ENCODE results near the gene AANAT. TPM values are rescaled to one million over a fixed set of nuclear protein-coding genes. Genes with fewer than 3 reads are reported as not detected.
A peak's percentile ranks its signal among the peaks of the same experiment; 100 is the strongest.

The AANAT gene
- total RNA-seq, 1 donor from 2014 or later = 0.55 TPM

GRCh38 chr17:76474238-76474637 is 6.8 kb downstream of the AANAT start:
- intact Hi-C loops (cut with micrococcal nuclease) = no loop called here
- no peak for TF ChIP-seq CTCF (IDR thresholded peaks at IDR 0.05)
- POLR2A ChIA-PET = interaction anchor here (1.0 to 24.4 kb wide), 3 partner anchors 11 to 24 kb away, joined by 3 to 769 read pairs (median 4); partner anchors contain the start of gene RHBDF2
- Mint-ChIP-seq H3K4me1 (peaks cover 22% of the 10 kb centered on the region), H3K27me3 (no peaks in the 10 kb centered on the region), H3K4me3 (no peak overlapping the region), H3K9me3 (no peaks in the 10 kb centered on the region), H3K27ac (no peak overlapping the region), H3K36me3 (ENCODE audit: low read depth) (peaks cover 84% of the 10 kb centered on the region)
- ATAC-seq (ENCODE audit: low read depth) = no peak
- no peak for DNase-seq
- CTCF ChIA-PET = interaction anchor here (0.8 to 1.5 kb wide), 3 partner anchors 15 to 66 kb away, joined by 3 to 4 read pairs (median 3); no protein-coding TSS in a partner anchor

GRCh38 chr17:76474894-76475293 is 7.5 kb downstream of the AANAT start:
- intact Hi-C loops (cut with micrococcal nuclease) = no loop called here
- no peaks in the 10 kb centered on the region for H3K27me3 Mint-ChIP-seq
- no peak for TF ChIP-seq CTCF (IDR thresholded peaks at IDR 0.05)
- H3K9me3 Mint-ChIP-seq = no peaks in the 10 kb centered on the region
- peaks cover 86% of the 10 kb centered on the region for H3K36me3 Mint-ChIP-seq (ENCODE audit: low read depth)
- no peak overlapping the region for H3K27ac Mint-ChIP-seq
- H3K4me1 Mint-ChIP-seq = peaks cover 28% of the 10 kb centered on the region
- DNase-seq (no peak), ATAC-seq (ENCODE audit: low read depth) (no peak)
- ChIA-PET CTCF (interaction anchor here (0.8 to 2.6 kb wide), 6 partner anchors 8 to 67 kb away, joined by 3 to 14 read pairs (median 4); partner anchors contain the start of gene AANAT), POLR2A (interaction anchor here (0.8 to 24.4 kb wide), 4 partner anchors 9 to 23 kb away, joined by 3 to 769 read pairs (median 4); partner anchors contain the start of gene RHBDF2)
- no peak overlapping the region for H3K4me3 Mint-ChIP-seq

GRCh38 chr17:76475302-76475701 is 7.9 kb downstream of the AANAT start:
- peaks cover 31% of the 10 kb centered on the region for H3K4me1 Mint-ChIP-seq
- TF ChIP-seq CTCF (IDR thresholded peaks at IDR 0.05) = no peak
- ChIA-PET CTCF (interaction anchor here (0.8 to 2.6 kb wide), 6 partner anchors 8 to 67 kb away, joined by 3 to 14 read pairs (median 4); partner anchors contain the start of gene AANAT), POLR2A (interaction anchor here (0.6 to 24.4 kb wide), 4 partner anchors 9 to 497 kb away, joined by 3 to 769 read pairs (median 4); partner anchors contain the start of gene RHBDF2)
- no peak for ATAC-seq (ENCODE audit: low read depth)
- H3K9me3 Mint-ChIP-seq = no peaks in the 10 kb centered on the region
- H3K36me3 Mint-ChIP-seq (ENCODE audit: low read depth) = peaks cover 84% of the 10 kb centered on the region
- no peak overlapping the region for H3K4me3 Mint-ChIP-seq
- H3K27me3 Mint-ChIP-seq = no peaks in the 10 kb centered on the region
- H3K27ac Mint-ChIP-seq = peak overlapping the region; percentile 56
- DNase-seq = no peak
- intact Hi-C loops (cut with micrococcal nuclease) = no loop called here

GRCh38 chr17:76476736-76477135 is 9.3 kb downstream of the AANAT start:
- no peaks in the 10 kb centered on the region for H3K9me3 Mint-ChIP-seq
- H3K4me3 Mint-ChIP-seq = no peak overlapping the region
- peaks cover 76% of the 10 kb centered on the region for H3K36me3 Mint-ChIP-seq (ENCODE audit: low read depth)
- peaks cover 43% of the 10 kb centered on the region for H3K4me1 Mint-ChIP-seq
- POLR2A ChIA-PET = interaction anchor here (0.8 to 24.4 kb wide), 4 partner anchors 10 to 205 kb away, joined by 4 to 769 read pairs (median 7); partner anchors contain the start of genes AANAT and RHBDF2
- intact Hi-C loops (cut with micrococcal nuclease) = no loop called here
- TF ChIP-seq CTCF (IDR thresholded peaks at IDR 0.05) = no peak
- no peaks in the 10 kb centered on the region for H3K27me3 Mint-ChIP-seq
- CTCF ChIA-PET = interaction anchor here (1.5 to 2.6 kb wide), 3 partner anchors 10 to 23 kb away, joined by 4 to 14 read pairs (median 5); partner anchors contain the start of gene AANAT
- ATAC-seq (ENCODE audit: low read depth) (no peak), DNase-seq (no peak)
- peak overlapping the region; percentile 18 for H3K27ac Mint-ChIP-seq

GRCh38 chr17:76477576-76477975 is 10.2 kb downstream of the AANAT start:
- no peak overlapping the region for H3K27ac Mint-ChIP-seq
- intact Hi-C loops (cut with micrococcal nuclease) = no loop called here
- peaks cover 71% of the 10 kb centered on the region for H3K36me3 Mint-ChIP-seq (ENCODE audit: low read depth)
- H3K27me3 Mint-ChIP-seq = no peaks in the 10 kb centered on the region
- TF ChIP-seq CTCF (IDR thresholded peaks at IDR 0.05) = no peak
- H3K4me3 Mint-ChIP-seq = no peak overlapping the region
- CTCF ChIA-PET = interaction anchor here (0.6 to 1.7 kb wide), 5 partner anchors 10 to 69 kb away, joined by 3 to 5 read pairs (median 3); partner anchors contain the start of gene AANAT
- no peaks in the 10 kb centered on the region for H3K9me3 Mint-ChIP-seq
- no peak for DNase-seq
- H3K4me1 Mint-ChIP-seq = peaks cover 52% of the 10 kb centered on the region
- no peak for ATAC-seq (ENCODE audit: low read depth)
- POLR2A ChIA-PET = interaction anchor here (0.7 to 24.4 kb wide), 5 partner anchors 10 to 206 kb away, joined by 3 to 769 read pairs (median 5); partner anchors contain the start of genes AANAT and RHBDF2
